Small intestine (tissue), 7 donors: ENCODE results near the gene SYT2. TPM values are rescaled to one million over a fixed set of nuclear protein-coding genes. Genes with fewer than 3 reads are reported as not detected.

Experiments used
- DNase-seq, 2 donors: peaks; one replicate each; pipeline versions ENCODE4 v3.0.0 to v3.0.0-alpha.2; 2013
- FAIRE-seq: peaks from 2 replicates; lab custom pipeline; 2012; peaks lifted over from hg19 to GRCh38; lab: Jason Lieb, UNC
- H3K27ac ChIP-seq, 3 donors: one replicate each; pipeline ENCODE4 v1.5.1; 2013; ENCODE audit warnings: low read length in 2 of 3, mild to moderate bottlenecking in 2 of 3, control low read depth in 1 of 3, inconsistent platforms in 1 of 3, low read depth in 1 of 3, moderate library complexity in 1 of 3
- H3K27me3 ChIP-seq, 3 donors: one replicate each; pipeline ENCODE4 v1.6.1; 2013; ENCODE audit warnings: low read length in 3 of 3, inconsistent platforms in 1 of 3; ENCODE audit not compliant: control insufficient read depth in 3 of 3, insufficient read depth in 3 of 3
- H3K36me3 ChIP-seq, 3 donors: one replicate each; pipeline ENCODE4 v1.6.1; 2013; ENCODE audit warnings: low read length in 3 of 3, inconsistent platforms in 1 of 3, low read depth in 1 of 3, mild to moderate bottlenecking in 1 of 3, moderate library complexity in 1 of 3; ENCODE audit not compliant: control insufficient read depth in 3 of 3, insufficient read depth in 2 of 3
- H3K4me1 ChIP-seq, 3 donors: one replicate each; pipeline ENCODE4 v1.6.1; 2013; ENCODE audit warnings: low read length in 2 of 3, inconsistent platforms in 1 of 3, low read depth in 1 of 3, mild to moderate bottlenecking in 1 of 3, moderate library complexity in 1 of 3; ENCODE audit not compliant: control insufficient read depth in 3 of 3, insufficient read depth in 2 of 3
- H3K4me3 ChIP-seq, 3 donors: one replicate each; pipeline ENCODE4 v1.5.1; 2013; ENCODE audit warnings: low read length in 3 of 3, control low read depth in 1 of 3, inconsistent platforms in 1 of 3, low read depth in 1 of 3, mild to moderate bottlenecking in 1 of 3, moderate library complexity in 1 of 3
- H3K9me3 ChIP-seq, 2 donors: one replicate each; pipeline ENCODE4 v1.6.1; 2013; ENCODE audit warnings: low read depth in 1 of 2, low read length in 1 of 2; ENCODE audit not compliant: control insufficient read depth in 2 of 2, insufficient read depth in 1 of 2
- WGBS, 3 donors: extraction: QIAGEN DNeasy Blood & Tissue Kit; methylation state at CpG; one replicate each; pipeline ENCODE4 v1.1.7; 2013; 5-methylcytosine and 5-hydroxymethylcytosine counted together
- polyA plus RNA-seq, 4 donors: library from polyadenylated mRNA; stranded (reverse) in 3 of 4; unstranded in 1 of 4; fragments of 200-250 nt in 3 of 4; fragments of 120-200 nt in 1 of 4; gene quantifications; one replicate each; pipeline versions ENCODE4 v1.2.1 to v1.2.3, GENCODE V29; 2013
- donor health status: healthy with polysubstance abuse.
- donor health status: control.
- donor health status: control.
- donor health status: Bipolar disorder and iron deficiency.
- donor health status: healthy.

The SYT2 gene
- polyA plus RNA-seq, 4 donors = 0.03 to 1.8 TPM; not detected in 2

DNA sequence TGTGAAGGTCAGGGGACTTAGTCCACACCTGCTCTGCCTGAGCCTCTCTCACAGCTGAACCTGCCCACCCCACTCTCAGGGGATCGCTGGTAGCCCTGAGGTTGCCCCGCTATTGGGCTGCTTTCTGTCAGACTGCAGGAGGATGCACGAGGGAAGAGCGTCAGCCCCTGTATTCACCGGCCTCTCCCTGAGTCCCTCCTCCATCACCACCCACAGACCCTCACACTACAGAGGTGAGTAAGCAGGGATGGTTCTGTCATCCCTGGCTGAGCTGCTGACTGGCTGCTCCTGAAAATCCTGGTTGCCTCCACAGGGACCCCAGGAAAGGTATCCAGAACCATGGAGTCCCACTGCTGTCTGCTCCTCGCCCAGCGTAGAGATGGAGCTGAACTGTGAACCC, 118.7 kb downstream of the SYT2 start:
- Histone ChIP-seq H3K27me3 (no peaks in the 10 kb centered on the region), H3K4me3 (no peak overlapping the region), H3K9me3 (no peaks in the 10 kb centered on the region), H3K27ac (no peak overlapping the region), H3K4me1 (peaks cover 0 to 10% (median 0%) of the 10 kb centered on the region in 3 donors), H3K36me3 (peaks cover 0 to 25% (median 0%) of the 10 kb centered on the region in 3 donors)
- DNase-seq = no peak
- no peak for FAIRE-seq
- WGBS, 3 donors = 90 to 96% (median 91%) methylated on average over 7 of the region's 7 CpGs

- Histone ChIP-seq H3K36me3 (peaks cover 0 to 21% (median 0%) of the 10 kb centered on the region in 3 donors), H3K4me1 (peaks cover 0 to 13% (median 0%) of the 10 kb centered on the region in 3 donors), H3K27ac (no peak overlapping the region), H3K9me3 (no peaks in the 10 kb centered on the region), H3K27me3 (no peaks in the 10 kb centered on the region), H3K4me3 (no peak overlapping the region)
- DNase-seq (no peak), FAIRE-seq (no peak)
- WGBS, 3 donors = 81 to 88% (median 84%) methylated on average over 5 of the region's 5 CpGs
Observed at GRCh38 chr1:202590975-202591411, 119.3 kb downstream of the SYT2 start.

- DNase-seq (no peak), FAIRE-seq (no peak)
- Histone ChIP-seq H3K27me3 (no peaks in the 10 kb centered on the region), H3K4me3 (no peak overlapping the region), H3K27ac (peak overlapping the region in 2 of 3 donors; percentile 66 to 85), H3K4me1 (peaks cover 0 to 13% (median 0%) of the 10 kb centered on the region in 3 donors), H3K9me3 (no peaks in the 10 kb centered on the region), H3K36me3 (peaks cover 0 to 21% (median 2%) of the 10 kb centered on the region in 3 donors)
- WGBS, 3 donors = 94 to 99% (median 97%) methylated on average over 4 of the region's 4 CpGs
Observed at GRCh38 chr1:202590126-202590525, 120.1 kb downstream of the SYT2 start.

- Histone ChIP-seq H3K9me3 (no peaks in the 10 kb centered on the region), H3K36me3 (peaks cover 0 to 23% (median 5%) of the 10 kb centered on the region in 3 donors), H3K27ac (peak overlapping the region in 2 of 3 donors; percentile 66 to 85), H3K4me3 (no peak overlapping the region), H3K27me3 (no peaks in the 10 kb centered on the region), H3K4me1 (peaks cover 0 to 13% (median 0%) of the 10 kb centered on the region in 3 donors)
- peak; percentile 11 to 50 for DNase-seq
- WGBS, 3 donors = 65 to 93% (median 87%) methylated on average over 8 of the region's 8 CpGs
- FAIRE-seq = no peak
Observed at GRCh38 chr1:202589190-202589930, 120.9 kb downstream of the SYT2 start.

GRCh38 chr1:202588503-202589189, 121.6 kb downstream of the SYT2 start:
- H3K27me3 ChIP-seq = no peaks in the 10 kb centered on the region
- FAIRE-seq = no peak
- no peaks in the 10 kb centered on the region for H3K9me3 ChIP-seq
- 85 to 97% (median 90%) methylated on average over 4 of the region's 4 CpGs for WGBS, 3 donors
- peak overlapping the region in 2 of 3 donors; percentile 66 to 85 for H3K27ac ChIP-seq
- H3K4me3 ChIP-seq = no peak overlapping the region
- no peak for DNase-seq
- H3K36me3 ChIP-seq = peaks cover 0 to 20% (median 7%) of the 10 kb centered on the region in 3 donors
- peaks cover 0 to 13% (median 0%) of the 10 kb centered on the region in 3 donors for H3K4me1 ChIP-seq

GRCh38 chr1:202587859-202588485, 122.3 kb downstream of the SYT2 start:
- no peaks in the 10 kb centered on the region for H3K9me3 ChIP-seq
- H3K36me3 ChIP-seq = peaks cover 0 to 20% (median 7%) of the 10 kb centered on the region in 3 donors
- H3K27me3 ChIP-seq = no peaks in the 10 kb centered on the region
- DNase-seq (no peak), FAIRE-seq (no peak)
- no peak overlapping the region for H3K4me3 ChIP-seq
- 33 to 100% (median 88%) methylated on average over 1 of the region's 1 CpG for WGBS, 3 donors
- H3K27ac ChIP-seq = peak overlapping the region in 2 of 3 donors; percentile 7 to 66
- peaks cover 0 to 13% (median 0%) of the 10 kb centered on the region in 3 donors for H3K4me1 ChIP-seq

DNA sequence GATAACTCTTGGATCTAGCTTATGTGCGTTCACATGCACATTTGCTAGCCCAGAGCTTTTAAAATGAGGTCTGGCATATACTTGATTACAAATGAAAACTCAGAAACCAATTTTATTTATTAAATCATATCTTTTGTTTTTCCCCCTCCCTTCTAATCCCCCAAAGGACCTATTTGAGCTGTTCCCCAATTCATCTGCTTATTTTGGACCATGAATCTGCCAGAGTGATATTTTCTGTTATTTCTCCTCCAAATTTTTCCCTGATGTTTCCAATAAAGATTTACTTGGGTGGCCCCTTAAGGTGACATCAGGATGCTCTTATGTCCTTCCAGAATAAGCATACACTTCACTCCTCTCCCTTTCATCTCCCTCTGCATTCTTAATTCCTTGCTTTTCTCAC, 123.4 kb downstream of the SYT2 start:
- Histone ChIP-seq H3K9me3 (no peaks in the 10 kb centered on the region), H3K36me3 (peaks cover 0 to 14% (median 7%) of the 10 kb centered on the region in 3 donors), H3K27ac (peak overlapping the region in 1 of 3 donors; percentile 21), H3K27me3 (no peaks in the 10 kb centered on the region), H3K4me3 (no peak overlapping the region), H3K4me1 (peaks cover 0 to 13% (median 0%) of the 10 kb centered on the region in 3 donors)
- no peak for DNase-seq
- no peak for FAIRE-seq
- 86 to 100% (median 92%) methylated on average over 1 of the region's 1 CpG for WGBS, 3 donors
